ACC112 (cell line): ENCODE data around the gene GNAO1.

Source experiments
- H2AFZ ChIP-seq: fragments of 200-600 bp; sonication (generic); one replicate; pipeline ENCODE4 v1.6.0; 2017; ENCODE audit warnings: antibody characterized with exemption, low read length; ENCODE audit not compliant: unreplicated experiment
- H3K27ac ChIP-seq: fragments of 200-600 bp; sonication (generic); 2 replicates; pipeline ENCODE4 v1.5.1; 2014; ENCODE audit warnings: low read depth, mild to moderate bottlenecking, antibody characterized with exemption, low read length, moderate library complexity
- H3K27me3 ChIP-seq: fragments of 200-600 bp; sonication (generic); 2 replicates; pipeline ENCODE4 v1.6.1; 2014; ENCODE audit warnings: mild to moderate bottlenecking, antibody characterized with exemption, low read length, moderate library complexity, mixed read lengths; ENCODE audit not compliant: insufficient read depth
- H3K36me3 ChIP-seq: fragments of 200-600 bp; sonication (generic); 2 replicates; pipeline ENCODE4 v1.6.1; 2016; ENCODE audit warnings: mild to moderate bottlenecking, antibody characterized with exemption, low read length, moderate library complexity, mixed read lengths; ENCODE audit not compliant: insufficient read depth
- H3K4me1 ChIP-seq: fragments of 200-600 bp; sonication (generic); one replicate; pipeline ENCODE4 v1.6.1; 2016; ENCODE audit warnings: low read length, mixed read lengths; ENCODE audit not compliant: insufficient read depth, unreplicated experiment, control insufficient read depth
- H3K4me3 ChIP-seq: fragments of 200-600 bp; sonication (generic); 2 replicates; pipeline ENCODE4 v1.5.1; 2014; ENCODE audit warnings: mild to moderate bottlenecking, low read depth, low read length
- H3K79me2 ChIP-seq: fragments of 200-600 bp; sonication (generic); one replicate; pipeline ENCODE4 v1.6.0; 2016; ENCODE audit warnings: low read length; ENCODE audit not compliant: control insufficient read depth, unreplicated experiment, insufficient read depth

The GNAO1 gene

DNA sequence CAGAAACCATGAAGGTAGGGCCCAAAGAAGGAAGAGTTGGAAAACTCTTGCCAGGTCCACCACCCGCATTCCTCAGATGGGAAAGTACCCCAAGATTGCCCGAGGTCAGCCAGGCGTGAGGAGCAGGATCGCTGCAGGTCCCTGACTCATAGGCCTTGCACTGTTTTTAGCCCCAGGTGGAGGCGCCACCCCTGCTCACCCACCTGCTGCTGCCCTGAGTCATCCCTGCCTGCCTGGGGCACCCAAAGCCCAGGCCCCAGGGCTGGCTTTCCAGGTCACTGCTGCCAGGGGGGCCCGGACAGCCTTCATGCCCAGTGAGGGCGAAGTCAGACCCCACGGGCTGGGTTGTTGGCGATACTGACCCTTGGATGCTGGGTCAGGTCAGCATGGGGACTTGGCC is 133.1 kb downstream of the GNAO1 start:
- Histone ChIP-seq H3K4me1 (no peaks in the 10 kb centered on the region), H3K79me2 (no peaks in the 10 kb centered on the region), H3K4me3 (no peak overlapping the region), H2AFZ (no peak overlapping the region), H3K27ac (no peak overlapping the region), H3K36me3 (no peaks in the 10 kb centered on the region), H3K27me3 (no peaks in the 10 kb centered on the region)

DNA sequence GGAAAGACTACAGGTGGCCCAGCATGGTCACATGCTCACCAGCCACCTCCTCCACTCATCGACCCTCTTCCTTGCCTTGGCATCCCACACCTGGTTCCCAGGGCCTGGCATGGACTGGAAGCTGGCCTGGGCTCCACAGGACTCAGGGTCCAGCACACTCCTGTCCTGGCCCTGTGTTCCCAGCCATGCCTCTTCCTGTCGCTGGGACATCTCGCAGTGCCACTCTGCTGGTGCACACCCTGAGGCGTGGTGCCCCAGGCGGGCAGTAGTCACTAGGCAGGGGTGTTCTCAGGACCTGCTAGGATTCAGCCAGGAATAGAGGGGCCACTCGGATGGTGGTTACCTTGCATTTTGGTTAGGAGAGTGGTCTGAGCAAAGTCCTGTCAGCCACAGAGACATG is 134.7 kb downstream of the GNAO1 start:
- H3K79me2 ChIP-seq = no peaks in the 10 kb centered on the region
- no peaks in the 10 kb centered on the region for H3K36me3 ChIP-seq
- H3K4me3 ChIP-seq = no peak overlapping the region
- H2AFZ ChIP-seq = no peak overlapping the region
- H3K4me1 ChIP-seq = no peaks in the 10 kb centered on the region
- no peaks in the 10 kb centered on the region for H3K27me3 ChIP-seq
- H3K27ac ChIP-seq = no peak overlapping the region

GRCh38 chr16:56327071-56327928 is 136.0 kb downstream of the GNAO1 start:
- H3K4me1 ChIP-seq = no peaks in the 10 kb centered on the region
- no peak overlapping the region for H2AFZ ChIP-seq
- no peaks in the 10 kb centered on the region for H3K27me3 ChIP-seq
- no peak overlapping the region for H3K27ac ChIP-seq
- no peak overlapping the region for H3K4me3 ChIP-seq
- H3K36me3 ChIP-seq = no peaks in the 10 kb centered on the region
- H3K79me2 ChIP-seq = no peaks in the 10 kb centered on the region

- Histone ChIP-seq H3K27ac (no peak overlapping the region), H3K36me3 (no peaks in the 10 kb centered on the region), H3K4me3 (no peak overlapping the region), H3K27me3 (no peaks in the 10 kb centered on the region), H2AFZ (no peak overlapping the region), H3K4me1 (no peaks in the 10 kb centered on the region), H3K79me2 (no peaks in the 10 kb centered on the region)
Observed at GRCh38 chr16:56327929-56328258, 136.6 kb downstream of the GNAO1 start.

GRCh38 chr16:56328276-56329022 is 137.2 kb downstream of the GNAO1 start:
- H3K27me3 ChIP-seq = no peaks in the 10 kb centered on the region
- H3K4me3 ChIP-seq = no peak overlapping the region
- no peaks in the 10 kb centered on the region for H3K36me3 ChIP-seq
- no peak overlapping the region for H2AFZ ChIP-seq
- no peak overlapping the region for H3K27ac ChIP-seq
- no peaks in the 10 kb centered on the region for H3K79me2 ChIP-seq
- H3K4me1 ChIP-seq = no peaks in the 10 kb centered on the region

- Histone ChIP-seq H3K27me3 (no peaks in the 10 kb centered on the region), H3K36me3 (no peaks in the 10 kb centered on the region), H3K79me2 (no peaks in the 10 kb centered on the region), H3K4me3 (no peak overlapping the region), H3K4me1 (no peaks in the 10 kb centered on the region), H3K27ac (no peak overlapping the region), H2AFZ (no peak overlapping the region)
Observed at GRCh38 chr16:56329887-56330286, 138.6 kb downstream of the GNAO1 start.

DNA sequence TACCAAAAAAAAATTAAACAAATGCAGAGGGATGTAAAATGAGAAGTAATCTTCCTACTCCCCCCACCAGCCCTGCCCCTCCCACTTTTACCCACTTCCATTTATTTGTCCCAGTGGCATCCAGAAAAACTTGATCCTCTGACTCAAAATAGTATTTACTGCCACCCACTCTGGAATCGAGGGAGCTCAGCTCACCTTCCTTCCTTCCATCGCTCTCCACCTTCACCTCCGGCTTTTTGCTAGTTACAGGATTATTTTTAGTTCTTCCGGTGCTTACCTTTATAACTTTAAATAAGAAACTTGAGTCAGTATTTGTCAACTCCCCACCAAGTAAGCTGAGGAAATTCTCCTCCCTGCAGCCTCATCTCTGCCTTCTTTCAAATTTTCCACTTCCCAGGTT is 139.2 kb downstream of the GNAO1 start:
- H3K27me3 ChIP-seq = no peaks in the 10 kb centered on the region
- no peaks in the 10 kb centered on the region for H3K36me3 ChIP-seq
- no peaks in the 10 kb centered on the region for H3K79me2 ChIP-seq
- no peaks in the 10 kb centered on the region for H3K4me1 ChIP-seq
- no peak overlapping the region for H3K4me3 ChIP-seq
- no peak overlapping the region for H2AFZ ChIP-seq
- H3K27ac ChIP-seq = no peak overlapping the region

DNA sequence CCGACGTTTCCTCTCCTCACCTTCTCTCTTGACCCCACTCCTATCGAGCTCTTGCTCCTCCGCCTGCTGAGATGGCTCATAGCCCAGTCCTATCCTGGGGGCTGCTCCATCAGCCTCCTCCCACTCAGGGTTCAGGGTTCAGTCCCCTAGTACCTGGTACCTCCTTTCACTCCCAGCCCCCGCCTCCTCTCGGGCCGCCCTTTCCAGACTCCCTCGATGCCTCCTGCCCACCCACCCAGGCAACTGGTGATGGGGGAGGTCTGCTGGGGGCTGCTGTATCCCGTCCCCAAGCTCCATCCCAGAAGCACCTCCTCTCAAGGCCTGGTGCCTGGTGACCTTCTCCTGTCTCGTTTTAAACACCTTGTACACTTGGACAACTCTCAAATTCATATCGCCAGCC is 140.1 kb downstream of the GNAO1 start:
- Histone ChIP-seq H3K79me2 (no peaks in the 10 kb centered on the region), H3K27me3 (no peaks in the 10 kb centered on the region), H3K36me3 (no peaks in the 10 kb centered on the region), H3K4me1 (no peaks in the 10 kb centered on the region), H2AFZ (no peak overlapping the region), H3K27ac (no peak overlapping the region), H3K4me3 (no peak overlapping the region)

DNA sequence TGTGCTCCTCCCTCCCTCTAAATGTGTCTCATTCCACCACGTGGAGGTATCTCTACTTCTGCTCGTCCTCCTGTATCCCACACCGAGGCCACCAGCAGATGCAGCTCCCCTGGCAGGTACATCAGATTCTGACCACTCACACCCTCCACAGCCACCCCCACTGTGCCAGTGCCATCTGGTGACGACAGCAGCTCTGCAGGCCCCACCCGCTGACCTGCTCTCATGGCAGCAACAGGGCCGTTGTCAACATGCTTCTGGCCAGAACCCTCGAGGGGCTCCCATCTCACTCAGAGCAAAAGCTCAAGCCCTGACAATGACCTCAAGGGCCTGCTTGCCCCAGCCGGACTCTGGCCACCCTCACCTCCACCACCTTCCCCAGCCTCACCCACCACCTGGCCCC is 140.6 kb downstream of the GNAO1 start:
- no peaks in the 10 kb centered on the region for H3K27me3 ChIP-seq
- no peaks in the 10 kb centered on the region for H3K36me3 ChIP-seq
- no peaks in the 10 kb centered on the region for H3K79me2 ChIP-seq
- no peak overlapping the region for H3K27ac ChIP-seq
- H2AFZ ChIP-seq = no peak overlapping the region
- H3K4me1 ChIP-seq = no peaks in the 10 kb centered on the region
- H3K4me3 ChIP-seq = no peak overlapping the region

GRCh38 chr16:56332464-56333079 is 141.3 kb downstream of the GNAO1 start:
- no peak overlapping the region for H2AFZ ChIP-seq
- H3K36me3 ChIP-seq = no peaks in the 10 kb centered on the region
- H3K4me1 ChIP-seq = no peaks in the 10 kb centered on the region
- H3K27me3 ChIP-seq = no peaks in the 10 kb centered on the region
- no peak overlapping the region for H3K27ac ChIP-seq
- no peaks in the 10 kb centered on the region for H3K79me2 ChIP-seq
- H3K4me3 ChIP-seq = no peak overlapping the region

DNA sequence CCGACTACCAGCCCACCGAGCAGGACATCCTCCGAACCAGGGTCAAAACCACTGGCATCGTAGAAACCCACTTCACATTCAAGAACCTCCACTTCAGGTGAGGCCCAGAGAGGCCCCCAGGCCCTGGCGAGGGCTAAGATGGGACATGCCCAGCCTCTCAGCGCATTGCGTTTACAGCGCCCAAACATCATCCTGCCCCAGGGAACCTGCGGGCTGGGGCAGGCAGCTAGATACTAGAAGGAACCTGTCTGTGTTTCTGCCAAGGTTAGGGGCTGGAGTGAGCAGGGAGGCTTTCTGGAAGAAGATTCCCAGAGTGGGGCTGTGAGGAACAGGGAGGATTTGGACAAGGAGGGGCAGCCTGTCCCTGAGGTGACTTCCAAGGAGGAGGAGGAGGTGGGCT is 143.5 kb downstream of the GNAO1 start:
- Histone ChIP-seq H2AFZ (no peak overlapping the region), H3K36me3 (no peaks in the 10 kb centered on the region), H3K79me2 (no peaks in the 10 kb centered on the region), H3K27me3 (no peaks in the 10 kb centered on the region), H3K4me1 (no peaks in the 10 kb centered on the region), H3K4me3 (no peak overlapping the region), H3K27ac (no peak overlapping the region)
